HT-29 (cell line): Measurements from ENCODE around the gene AGBL1. TPM values are rescaled to one million over a fixed set of nuclear protein-coding genes. Genes with fewer than 3 reads are reported as not detected.

ENCODE experiments used
- DNase-seq: peaks from one replicate; pipeline ENCODE4 v3.0.0-alpha.2; 2015; ENCODE audit warnings: low spot score
- small RNA-seq: library from RNA; depleted of rRNA; stranded (forward); fragments of <200 nt; gene quantifications from one replicate; pipeline ENCODE3, GENCODE V24; 2014
- total RNA-seq: library from RNA; depleted of rRNA; stranded (reverse); fragments of >200 nt; shearing (Covaris generic); gene quantifications from 2 replicates; pipeline ENCODE4 v1.2.3, GENCODE V29; 2014

AGBL1 gene
- total RNA-seq, 1 experiment from 2014 or later = not detected

- DNase-seq = no peak
These were observed 967.7 kb downstream of the AGBL1 start for GRCh38 chr15:87047203-87047965.

Small RNAs within 50 kb of the gene (small RNA-seq; reads per million reads assigned to genes)
- gene RF00284 = not detected
- not detected for gene RNA5SP400
